GM23338 (cell line): ENCODE data around the gene PLCD3. TPM values are rescaled to one million over a fixed set of nuclear protein-coding genes. Genes with fewer than 3 reads are reported as not detected.

Source experiments
- ATAC-seq: fragments of 200-7000 bp; cut with Tn5 transposase; 3 replicates; pipeline ENCODE4 v1.9.1; 2020
- DNase-seq: peaks from one replicate; pipeline ENCODE4 v3.0.0-alpha.2; 2015; ENCODE audit warnings: low spot score
- H2AFZ ChIP-seq: fragments of 200-600 bp; sonication (generic); 2 replicates; pipeline ENCODE4 v1.8.0; 2016; ENCODE audit warnings: antibody characterized with exemption, mild to moderate bottlenecking, moderate library complexity
- H3F3A ChIP-seq: fragments of 200-600 bp; sonication (generic); replicated peaks from 2 replicates; pipeline ENCODE4 v1.8.0; 2017; ENCODE audit warnings: antibody characterized with exemption, mixed run types, low read depth
- H3K27ac ChIP-seq: fragments of 200-600 bp; sonication (generic); 2 replicates; pipeline ENCODE4 v1.6.1; 2016; ENCODE audit warnings: low read depth
- H3K27me3 ChIP-seq: fragments of 200-600 bp; sonication (generic); 2 replicates; pipeline ENCODE4 v1.8.0; 2016; ENCODE audit warnings: mild to moderate bottlenecking, mixed run types, moderate library complexity; ENCODE audit not compliant: insufficient read depth
- H3K36me3 ChIP-seq: fragments of 200-600 bp; sonication (generic); 2 replicates; pipeline ENCODE4 v1.8.0; 2016; ENCODE audit warnings: mild to moderate bottlenecking; ENCODE audit not compliant: insufficient read depth
- H3K4me1 ChIP-seq: fragments of 200-600 bp; sonication (generic); 2 replicates; pipeline ENCODE4 v1.8.0; 2016; ENCODE audit warnings: mild to moderate bottlenecking, moderate library complexity; ENCODE audit not compliant: insufficient read depth
- H3K4me2 ChIP-seq: fragments of 200-600 bp; sonication (generic); 2 replicates; pipeline ENCODE4 v1.7.1; 2017; ENCODE audit warnings: mixed run types
- H3K4me3 ChIP-seq: fragments of 200-600 bp; sonication (generic); 2 replicates; pipeline ENCODE4 v1.6.1; 2016; ENCODE audit warnings: mixed run types
- H3K79me2 ChIP-seq: fragments of 200-600 bp; sonication (generic); replicated peaks from 2 replicates; pipeline ENCODE4 v1.8.0; 2017; ENCODE audit warnings: mild to moderate bottlenecking; ENCODE audit not compliant: insufficient read depth
- H3K9me2 ChIP-seq: fragments of 200-600 bp; sonication (generic); 2 replicates; pipeline ENCODE4 v1.8.0; 2017; ENCODE audit not compliant: insufficient read depth
- H4K20me1 ChIP-seq: fragments of 200-600 bp; sonication (generic); replicated peaks from 2 replicates; pipeline ENCODE4 v1.8.0; 2017; ENCODE audit warnings: mild to moderate bottlenecking; ENCODE audit not compliant: insufficient read depth
- H3K27ac Mint-ChIP-seq: 2 replicates; pipeline ENCODE4 v1.8.0; 2020; ENCODE audit warnings: inconsistent platforms, mild to moderate bottlenecking, moderate library complexity, mixed read lengths
- H3K27me3 Mint-ChIP-seq: 3 replicates; pipeline ENCODE4 v1.8.0; 2022; ENCODE audit warnings: low read depth, mild to moderate bottlenecking, moderate library complexity, mixed read lengths, inconsistent platforms; ENCODE audit not compliant: insufficient read depth, poor library complexity
- H3K36me3 Mint-ChIP-seq: 3 replicates; pipeline ENCODE4 v1.8.0; 2021; ENCODE audit warnings: low read depth, mild to moderate bottlenecking, inconsistent platforms, moderate library complexity, mixed read lengths
- H3K4me1 Mint-ChIP-seq: 3 replicates; pipeline ENCODE4 v1.8.0; 2020; ENCODE audit warnings: mild to moderate bottlenecking, inconsistent platforms, mixed read lengths
- H3K4me3 Mint-ChIP-seq: 3 replicates; pipeline ENCODE4 v1.8.0; 2021; ENCODE audit warnings: moderate library complexity, mild to moderate bottlenecking, inconsistent platforms, mixed read lengths
- H3K9me3 Mint-ChIP-seq: 3 replicates; pipeline ENCODE4 v1.8.0; 2020; ENCODE audit warnings: moderate library complexity, mild to moderate bottlenecking, inconsistent platforms, mixed read lengths
- CREB1 ChIP-seq: fragments of 250-450 bp; sonication (Bioruptor Pico); IDR thresholded peaks from 2 replicates; pipeline ENCODE4 v1.5.0; 2020; ENCODE audit warnings: low read depth, mild to moderate bottlenecking, moderate library complexity
- CTCF ChIP-seq, 2 experiments: fragments of 200-600 bp in 1 of 2; sonication (generic) in 1 of 2; conservative IDR thresholded peaks; 2 replicates each; pipeline versions ENCODE4 v1.5.1 to v1.6.1; 2016 to 2017; ENCODE audit warnings: antibody characterized with exemption in 2 of 2, low read depth in 2 of 2, mild to moderate bottlenecking in 2 of 2, moderate library complexity in 1 of 2
- ETS1 ChIP-seq: IDR thresholded peaks from 2 replicates; pipeline ENCODE4 v1.6.1; 2016; ENCODE audit warnings: antibody characterized with exemption
- EZH2 ChIP-seq: fragments of 200-600 bp; sonication (generic); IDR thresholded peaks from one replicate; pipeline ENCODE4 v1.8.0; 2017; ENCODE audit warnings: antibody characterized with exemption, mild to moderate bottlenecking, low read depth; ENCODE audit not compliant: unreplicated experiment
- EZH2phosphoT487 ChIP-seq: fragments of 200-600 bp; sonication (generic); IDR thresholded peaks from one replicate; pipeline ENCODE4 v1.8.1; 2018; ENCODE audit warnings: antibody characterized with exemption; ENCODE audit not compliant: unreplicated experiment
- JUNB ChIP-seq: IDR thresholded peaks from one replicate; pipeline ENCODE4 v1.6.1; 2016; ENCODE audit warnings: antibody characterized with exemption; ENCODE audit not compliant: unreplicated experiment
- NANOG ChIP-seq: IDR thresholded peaks from 2 replicates; pipeline ENCODE4 v1.6.1; 2016; ENCODE audit warnings: antibody characterized with exemption, borderline replicate concordance
- POLR2AphosphoS5 ChIP-seq: IDR thresholded peaks from 2 replicates; pipeline ENCODE4 v1.6.1; 2016; ENCODE audit warnings: antibody characterized with exemption, low read depth
- REST ChIP-seq: IDR thresholded peaks from one replicate; pipeline ENCODE4 v1.6.1; 2018; ENCODE audit warnings: antibody characterized with exemption; ENCODE audit not compliant: unreplicated experiment
- STAT1 ChIP-seq: IDR thresholded peaks from one replicate; pipeline ENCODE4 v1.6.1; 2016; ENCODE audit warnings: antibody characterized with exemption; ENCODE audit not compliant: unreplicated experiment
- ZNF114 ChIP-seq: fragments of 250-450 bp; sonication (Bioruptor Pico); IDR thresholded peaks from 2 replicates; pipeline ENCODE4 v1.5.0; 2020; ENCODE audit warnings: mild to moderate bottlenecking, moderate library complexity
- ZNF331 ChIP-seq: fragments of 250-450 bp; sonication (Bioruptor Pico); IDR thresholded peaks from 2 replicates; pipeline ENCODE4 v1.5.0; 2020; ENCODE audit warnings: low read depth, mild to moderate bottlenecking, moderate library complexity
- ZNF462 ChIP-seq: fragments of 250-450 bp; sonication (Bioruptor Pico); IDR thresholded peaks from 2 replicates; pipeline ENCODE4 v1.5.0; 2020; ENCODE audit warnings: mild to moderate bottlenecking, moderate library complexity
- polyA plus RNA-seq: library from polyadenylated mRNA; unstranded; fragments of >200 nt; fragmentation: Nextera tagmentation; extraction: Ambion mirVana; gene quantifications from 2 replicates; pipeline ENCODE4 v1.2.1, GENCODE V29; 2016
- total RNA-seq: library from RNA; depleted of rRNA; stranded (reverse); fragments of >200 nt; shearing (Covaris generic); gene quantifications from 2 replicates; pipeline ENCODE4 v1.2.3, GENCODE V29; 2014

PLCD3 gene
- total and polyA plus RNA-seq, 2 experiments from 2014 or later, result 3.0 to 32.1 TPM

GRCh38 chr17:45101883-45102811, 30.2 kb downstream of the PLCD3 start:
- no peaks in the 10 kb centered on the region for H3K4me1 ChIP-seq
- DNase-seq, result no peak
- no peaks in the 10 kb centered on the region for H3K79me2 ChIP-seq
- H3K4me3 Mint-ChIP-seq, result no peak overlapping the region
- peaks cover 6% of the 10 kb centered on the region for H3K4me1 Mint-ChIP-seq
- H3K36me3 ChIP-seq, result peaks cover 59% of the 10 kb centered on the region
- H3F3A ChIP-seq, result peaks cover 15% of the 10 kb centered on the region
- H2AFZ ChIP-seq, result no peak overlapping the region
- TF ChIP-seq POLR2AphosphoS5 (no peak), JUNB (no peak), REST (no peak), ETS1 (no peak), CREB1 (CRISPR knock-in tag) (no peak), ZNF331 (CRISPR knock-in tag) (no peak), NANOG (no peak), STAT1 (no peak), ZNF462 (CRISPR knock-in tag) (no peak), EZH2phosphoT487 (no peak), CTCF (conservative IDR thresholded peaks at IDR 0.05; ENCODE audit: low read depth in 2 of 2) (no peak), EZH2 (no peak), ZNF114 (CRISPR knock-in tag) (no peak)
- no peak overlapping the region for H3K4me3 ChIP-seq
- no peak for ATAC-seq
- H3K27me3 Mint-ChIP-seq, result peaks cover 15% of the 10 kb centered on the region
- peaks cover 85% of the 10 kb centered on the region for H3K36me3 Mint-ChIP-seq
- H3K27ac ChIP-seq, result no peak overlapping the region
- no peaks in the 10 kb centered on the region for H3K27me3 ChIP-seq
- peaks cover 19% of the 10 kb centered on the region for H4K20me1 ChIP-seq
- no peaks in the 10 kb centered on the region; the same call in 2 of the 3 replicates for H3K9me3 Mint-ChIP-seq
- H3K4me2 ChIP-seq, result no peak overlapping the region
- H3K9me2 ChIP-seq, result no peaks in the 10 kb centered on the region
- H3K27ac Mint-ChIP-seq, result 0 out of 2 replicates have a peak overlapping the region, but pooled peaks have one; percentile 52
